HG03064 (cell line): Measurements from ENCODE around the gene RINL.
"Not testable (repeated sequence)": the region's sequence is repeated elsewhere in the genome, so short reads cannot be mapped to it uniquely, and the experiment has no call there.

Experiments used
- ATAC-seq: cut with Tn5 transposase; IDR thresholded peaks from one replicate; pipeline ENCODE4 v1.9.1; 2021; ENCODE audit warnings: low read depth; ENCODE audit not compliant: unreplicated experiment

RINL gene

DNA sequence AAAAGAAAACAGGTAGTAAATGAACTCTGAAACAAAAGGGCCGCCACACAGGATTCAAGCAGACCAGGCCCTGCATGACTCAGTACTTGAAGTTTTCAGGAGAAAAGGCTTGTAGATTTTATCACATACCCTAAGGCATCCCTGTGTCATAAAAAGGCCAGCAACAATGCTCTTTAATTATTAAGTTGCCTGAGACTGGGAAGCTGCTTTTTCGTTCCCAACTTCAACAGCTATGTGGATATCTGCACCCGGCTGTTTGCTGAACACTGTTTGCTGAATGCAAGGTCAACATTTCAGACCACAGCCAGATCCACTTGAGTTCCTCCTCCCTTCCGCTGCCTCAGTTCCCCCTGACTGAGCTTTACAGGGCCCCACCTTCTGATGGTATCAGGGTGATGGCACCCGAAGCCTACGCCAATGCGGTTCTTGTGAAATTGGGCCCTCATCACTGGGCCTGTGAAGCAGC lies 40.4 kb downstream of the RINL start:
- ATAC-seq: no peak

DNA sequence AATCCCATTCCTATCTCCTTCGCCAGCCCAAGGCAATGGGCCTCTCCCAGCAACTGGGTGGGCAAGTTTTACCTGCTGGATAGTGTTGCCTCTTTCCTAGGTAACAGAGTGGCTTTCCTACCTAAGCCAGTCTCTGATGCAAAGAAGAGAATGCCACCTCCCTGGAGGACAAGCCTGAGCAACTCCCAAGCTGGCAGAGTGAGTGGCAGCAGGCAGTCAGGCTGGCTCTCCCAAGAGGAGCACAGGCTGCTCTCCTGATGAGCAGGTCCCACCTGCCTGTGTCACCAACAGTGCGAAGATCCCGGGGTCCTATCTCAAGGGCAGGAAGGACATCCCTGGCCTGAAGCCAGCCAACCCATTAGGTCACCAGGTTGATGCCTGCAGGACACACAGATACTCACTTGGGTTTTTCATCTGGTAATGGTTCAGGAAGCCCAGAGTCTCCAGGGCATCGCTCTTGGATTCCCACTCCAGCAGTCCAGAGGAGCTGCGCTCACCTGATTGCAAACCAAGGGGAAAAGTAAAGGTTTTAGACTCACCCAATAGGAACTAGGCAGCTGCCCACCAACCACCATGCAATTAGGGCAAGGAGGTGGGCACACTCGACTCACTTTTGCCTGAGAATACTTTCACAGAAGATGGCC lies 41.0 kb downstream of the RINL start:
- ATAC-seq: no peak

DNA sequence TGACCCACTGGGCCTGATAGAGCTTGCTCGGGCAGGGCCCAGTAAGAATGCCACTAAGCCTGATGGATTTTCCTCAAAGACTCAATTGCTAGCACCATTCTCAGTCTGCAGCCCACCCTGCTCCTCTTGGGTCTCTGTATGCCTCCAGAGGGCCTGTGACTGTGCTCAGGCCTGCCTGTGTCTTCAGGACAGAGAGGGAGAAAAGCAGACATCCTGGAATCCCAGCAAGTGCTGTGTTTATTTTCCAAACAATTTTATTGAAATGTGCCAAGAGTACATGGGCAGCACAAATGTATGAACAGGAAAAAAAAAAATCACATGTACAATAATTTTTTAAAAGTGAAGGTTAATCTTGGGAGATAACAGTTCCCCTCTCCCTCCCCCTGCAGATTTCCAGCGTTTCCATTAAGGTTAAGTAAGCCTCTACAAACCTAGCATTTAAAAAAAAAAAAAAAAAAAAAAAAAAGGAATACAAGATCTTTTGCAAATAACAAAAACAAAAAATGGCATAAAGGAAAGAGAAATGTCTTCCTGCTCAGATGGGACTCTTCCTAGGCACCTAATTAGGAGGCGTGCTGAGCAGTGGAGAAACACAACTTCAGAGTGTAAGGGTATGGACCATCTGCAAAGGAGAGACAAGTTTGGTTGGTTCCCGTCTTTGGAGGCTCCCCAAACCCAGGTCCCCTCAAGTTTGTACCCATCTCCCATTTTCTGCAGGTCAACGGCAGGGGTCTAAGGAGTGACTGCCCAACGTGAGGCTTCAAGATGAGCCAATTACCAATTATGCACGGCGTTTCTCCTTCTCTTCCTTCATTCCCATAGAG lies 41.7 kb downstream of the RINL start:
- no peak for ATAC-seq

DNA sequence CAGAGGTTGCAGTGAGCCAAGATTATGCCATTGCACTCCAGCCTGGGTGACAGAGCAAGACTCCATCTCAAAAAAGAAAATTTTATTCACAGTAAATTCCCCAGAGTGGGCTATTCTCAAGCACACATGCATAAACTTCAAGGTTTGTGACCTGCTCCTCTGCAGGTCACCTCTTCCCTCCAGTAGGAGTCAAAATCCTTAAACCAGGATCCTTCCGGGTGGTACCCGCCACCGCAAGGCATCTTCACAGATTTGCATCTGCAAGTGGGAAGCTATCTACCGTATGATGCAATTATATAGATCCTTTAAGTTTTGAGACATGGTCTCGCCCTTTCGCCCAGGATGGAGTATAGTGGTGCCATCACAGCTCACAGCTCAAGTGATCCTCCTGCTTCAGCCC lies 43.5 kb downstream of the RINL start:
- no peak for ATAC-seq

DNA sequence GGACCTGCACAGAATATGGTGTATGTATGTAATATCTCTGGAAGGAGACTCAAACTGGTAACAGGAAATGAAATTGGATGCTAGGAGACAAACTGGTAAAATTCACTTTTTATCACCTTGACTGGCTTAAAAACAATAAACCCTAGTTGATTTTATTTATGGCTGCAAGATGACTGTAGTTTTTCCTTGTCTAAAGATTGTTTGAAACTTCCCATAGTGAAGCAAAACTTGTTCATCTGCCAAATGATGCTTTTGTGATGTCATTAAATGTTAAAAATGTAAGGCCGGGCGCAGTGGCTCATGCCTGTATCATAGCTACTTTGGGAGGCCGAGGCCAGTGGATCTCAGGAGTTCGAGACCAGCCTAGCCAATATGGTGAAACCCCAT lies 44.0 kb downstream of the RINL start:
- ATAC-seq: no peak

DNA sequence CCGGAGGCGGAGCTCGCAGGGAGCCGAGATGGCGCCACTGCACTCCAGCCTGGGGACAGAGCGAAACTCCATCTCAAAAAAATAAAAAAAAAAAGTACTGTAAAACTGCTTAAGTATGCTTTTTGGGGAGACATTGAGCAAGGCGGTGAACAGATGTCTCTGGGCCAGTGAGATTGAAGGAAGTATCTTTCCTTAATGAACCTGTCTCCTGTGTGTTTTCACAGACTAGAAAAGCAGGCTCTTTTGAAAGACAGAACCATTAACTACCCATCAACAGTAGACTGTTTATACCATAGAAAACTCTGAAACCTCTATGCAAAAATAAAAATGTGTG lies 45.0 kb downstream of the RINL start:
- no peak for ATAC-seq

DNA sequence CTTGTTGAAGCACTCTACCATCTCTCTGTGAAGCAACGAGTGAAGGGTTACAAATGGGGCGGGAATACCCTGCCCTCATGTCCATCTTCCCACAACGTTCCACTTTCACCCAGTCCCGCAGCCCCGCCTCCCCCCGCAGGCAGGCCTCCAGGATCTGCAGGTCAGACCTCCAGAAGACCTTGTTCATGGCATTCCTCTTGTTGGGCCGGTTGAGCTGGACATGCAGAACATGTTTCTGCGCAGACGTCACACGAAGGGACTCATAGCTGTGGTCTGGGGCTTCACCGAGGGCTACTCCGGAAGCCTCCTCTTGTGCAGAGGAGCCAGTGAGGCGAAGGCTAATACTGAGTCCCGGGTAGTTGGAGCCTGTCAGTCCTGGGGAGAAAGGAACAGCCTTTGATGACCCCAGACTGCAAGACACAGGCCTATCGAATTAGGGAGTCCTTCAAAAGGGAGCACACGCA lies 46.9 kb downstream of the RINL start:
- peak; percentile 43 for ATAC-seq

DNA sequence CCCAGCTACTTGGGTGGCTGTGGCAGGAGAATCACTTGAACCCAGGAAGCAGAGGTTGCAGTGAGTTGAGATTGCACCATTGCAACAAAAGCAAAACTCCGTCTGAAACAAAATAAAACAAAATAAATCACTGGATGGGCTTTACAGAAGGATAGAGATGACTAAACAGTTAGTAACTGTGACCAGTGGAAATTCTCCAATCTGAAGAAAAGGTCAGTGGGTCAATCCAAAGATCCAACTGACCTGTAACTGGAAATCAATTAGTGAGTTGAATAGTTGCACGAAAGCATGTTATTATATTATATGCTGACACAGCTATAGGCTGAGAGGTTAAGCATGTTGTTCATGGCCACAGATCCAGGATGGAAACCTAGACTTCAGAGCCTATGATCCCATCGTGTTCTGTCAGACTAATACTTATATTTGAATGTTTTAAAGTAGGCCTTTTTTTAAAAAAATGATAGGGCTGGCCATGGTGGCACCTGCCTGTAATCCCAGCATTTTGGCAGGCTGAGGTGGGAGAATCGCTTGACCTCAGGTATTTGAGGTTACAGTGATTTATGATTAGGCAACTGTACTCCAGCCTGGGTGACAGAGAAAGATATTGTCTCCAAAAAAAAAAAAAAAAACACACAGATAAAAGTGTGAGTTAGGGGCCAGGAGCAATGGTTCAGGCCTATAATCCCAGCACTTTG lies 47.9 kb downstream of the RINL start:
- ATAC-seq: no peak

DNA sequence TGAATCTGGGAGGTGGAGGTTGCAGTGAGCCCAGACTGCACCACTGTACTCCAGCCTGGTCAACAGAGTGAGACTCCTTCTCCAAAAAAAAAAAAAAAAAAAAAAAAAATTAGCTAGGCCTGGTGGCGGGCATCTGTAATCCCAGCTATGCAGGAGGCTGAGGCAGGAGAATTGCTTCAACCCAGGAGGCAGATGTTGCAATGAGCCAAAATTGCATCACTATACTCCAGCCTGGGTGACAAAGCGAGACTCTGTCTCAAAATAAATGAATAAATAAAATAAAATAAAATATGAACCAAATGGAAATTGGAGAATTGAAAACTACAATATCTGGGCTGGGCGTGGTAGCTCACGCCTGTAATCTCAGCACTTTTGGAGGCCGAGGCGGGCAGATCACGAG lies 48.9 kb downstream of the RINL start:
- ATAC-seq: not testable (repeated sequence)

DNA sequence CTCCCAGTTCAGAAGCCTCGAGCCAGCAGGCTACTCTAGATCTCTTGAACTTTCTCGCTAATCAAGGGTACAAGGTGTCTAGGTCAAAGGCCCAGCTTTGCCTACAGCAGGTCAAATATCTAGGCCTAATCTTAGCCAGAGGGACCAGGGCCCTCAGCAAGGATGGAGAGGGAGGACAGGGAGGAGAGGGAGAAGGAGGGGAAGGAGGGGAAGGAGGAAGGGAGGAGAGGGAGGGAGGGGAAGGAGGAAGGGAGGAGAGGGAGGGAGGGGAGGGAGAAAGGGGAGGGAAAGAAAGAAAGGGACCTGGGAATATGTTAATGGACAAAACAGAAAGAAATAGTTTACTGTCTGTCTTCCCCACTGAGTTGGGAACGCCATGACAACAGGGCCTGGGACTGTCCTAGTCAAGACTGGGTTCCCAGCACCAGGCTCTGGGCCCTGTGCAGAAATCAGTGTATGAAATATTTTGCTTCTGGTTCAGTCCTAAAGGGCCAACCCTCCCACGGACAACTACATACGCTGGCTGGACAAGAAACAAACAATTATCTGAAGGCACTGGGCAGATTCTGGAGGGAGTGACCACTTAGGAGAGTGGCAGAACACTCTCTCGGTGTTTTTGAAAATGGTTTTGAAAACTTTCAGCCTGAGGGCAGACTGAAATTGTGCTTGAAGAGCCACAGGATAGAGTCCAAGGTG lies 51.1 kb downstream of the RINL start:
- no peak for ATAC-seq

DNA sequence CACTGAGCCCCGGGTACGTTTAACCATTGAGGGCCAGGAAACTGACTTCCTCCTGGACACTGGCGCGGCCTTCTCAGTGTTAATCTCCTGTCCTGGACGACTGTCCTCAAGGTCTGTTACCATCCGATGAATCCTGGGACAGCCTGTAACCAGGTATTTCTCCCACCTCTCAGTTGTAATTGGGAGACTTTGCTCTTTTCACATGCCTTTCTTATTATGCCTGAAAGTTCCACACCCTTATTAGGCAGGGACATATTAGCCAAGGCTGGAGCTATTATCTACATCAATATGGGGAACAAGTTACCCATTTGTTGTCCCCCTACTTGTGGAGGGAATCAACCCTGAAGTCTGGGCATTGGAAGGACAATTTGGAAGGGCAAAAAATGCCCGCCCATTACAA lies 52.1 kb downstream of the RINL start:
- not testable (repeated sequence) for ATAC-seq

DNA sequence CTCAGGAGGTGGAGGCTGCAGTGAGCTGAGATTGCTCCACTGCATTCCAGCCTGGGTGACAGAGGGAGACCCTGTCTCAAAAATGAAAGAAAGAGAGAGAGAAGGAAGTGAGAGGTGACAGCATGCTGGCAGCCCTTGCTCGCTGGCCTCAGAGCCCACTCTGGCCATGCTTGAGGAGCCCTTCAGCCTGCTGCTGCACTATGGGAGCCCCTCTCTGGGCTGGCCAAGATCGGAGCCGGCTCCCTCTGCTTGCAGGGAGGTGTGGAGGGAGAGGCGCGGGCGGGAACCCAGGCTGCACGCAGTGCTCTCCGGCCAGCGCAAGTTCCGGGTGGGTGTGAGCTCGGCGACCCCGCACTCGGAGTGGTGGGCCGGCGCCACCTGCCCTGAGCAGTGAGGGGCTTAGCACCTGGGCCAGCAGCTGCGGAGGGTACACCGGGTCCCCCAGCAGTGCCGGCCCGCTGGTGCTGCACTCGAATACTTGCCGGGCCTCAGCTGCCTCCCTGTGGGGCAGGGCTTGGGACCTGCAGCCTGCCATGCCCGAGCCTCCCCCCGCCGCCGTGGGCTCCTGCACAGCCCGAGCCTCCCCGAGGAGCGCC lies 56.7 kb downstream of the RINL start:
- ATAC-seq: not testable (repeated sequence)

DNA sequence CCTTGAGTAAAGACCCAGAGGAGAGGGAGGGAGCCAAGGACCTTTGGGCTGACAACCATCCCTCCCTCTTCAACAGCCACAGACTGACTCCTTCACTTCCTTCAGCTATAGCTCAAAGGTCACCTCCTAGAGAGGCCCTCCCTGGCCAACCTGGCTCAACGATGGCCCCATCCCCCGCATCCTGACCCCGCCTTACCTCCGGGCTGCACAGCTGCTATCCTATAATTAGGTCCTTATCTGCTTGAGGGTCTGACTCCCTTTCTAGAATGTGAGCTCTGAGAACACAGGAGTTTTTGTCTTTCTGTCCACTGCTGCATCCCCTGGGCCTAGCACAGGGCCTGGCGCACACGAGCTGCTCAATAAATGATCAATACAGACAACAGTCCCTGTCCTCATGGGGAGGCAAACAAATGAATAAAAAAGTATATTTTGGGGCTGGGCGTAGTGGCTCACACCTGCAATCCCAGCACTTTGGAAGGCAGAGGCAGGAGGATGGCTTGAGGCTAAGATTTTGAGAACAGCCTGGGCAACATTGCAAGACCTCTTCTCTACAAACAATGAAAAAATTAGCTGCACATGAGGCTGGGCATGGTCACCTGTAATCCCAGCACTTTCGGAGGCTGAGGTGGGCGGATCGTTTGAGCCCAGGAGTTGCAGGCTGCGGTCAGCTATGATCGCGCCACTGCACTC lies 58.7 kb downstream of the RINL start:
- no peak for ATAC-seq
